HepG2 (cell line): ENCODE data around the gene LY6G5B. TPM values are rescaled to one million over a fixed set of nuclear protein-coding genes. Genes with fewer than 3 reads are reported as not detected.

Source experiments
- BATF2 ChIP-seq: sonication (generic); formaldehyde crosslinking; IDR thresholded peaks from 2 replicates; pipeline ENCODE4 v1.8.0; 2022; ENCODE audit warnings: mild to moderate bottlenecking, missing genetic modification reagents, moderate library complexity
- ETV5 ChIP-seq: IDR thresholded peaks from 2 replicates; pipeline ENCODE4 v1.6.1; 2018; ENCODE audit warnings: missing biosample characterization, missing genetic modification reagents, inconsistent platforms, borderline replicate concordance
- HHEX ChIP-seq: IDR thresholded peaks from 2 replicates; pipeline ENCODE4 v1.6.1; 2016; ENCODE audit warnings: control low read depth
- PBX3 ChIP-seq: sonication (generic); formaldehyde crosslinking; IDR thresholded peaks from 2 replicates; pipeline ENCODE4 v1.8.1; 2023; ENCODE audit warnings: missing genetic modification reagents, inconsistent platforms, borderline replicate concordance
- POLR2A ChIP-seq, 2 experiments: IDR thresholded peaks; 2 replicates each; pipeline ENCODE4 v1.6.1; 2011; ENCODE audit warnings: low read depth in 2 of 2, low read length in 2 of 2, mild to moderate bottlenecking in 1 of 2, moderate library complexity in 1 of 2; ENCODE audit not compliant: insufficient read depth in 1 of 2
- PREB ChIP-seq: sonication (generic); formaldehyde crosslinking; IDR thresholded peaks from 2 replicates; pipeline ENCODE4 v1.4.0; 2020; ENCODE audit warnings: missing genetic modification reagents
- RFXANK ChIP-seq: IDR thresholded peaks from 2 replicates; pipeline ENCODE4 v1.6.1; 2016
- SOX13 ChIP-seq, 3 experiments: fragments of 450-650 bp in 1 of 3; sonication (generic) in 1 of 3; formaldehyde crosslinking in 1 of 3; IDR thresholded peaks in 2 of 3; conservative IDR thresholded peaks in 1 of 3; 2 replicates each; pipeline versions ENCODE4 v1.5.0 to v1.6.1; 2016 to 2020; ENCODE audit warnings: antibody characterized with exemption in 1 of 3, mild to moderate bottlenecking in 1 of 3, missing compliant biosample characterization in 1 of 3, missing genetic modification reagents in 1 of 3, moderate library complexity in 1 of 3
- THYN1 ChIP-seq: sonication (generic); formaldehyde crosslinking; IDR thresholded peaks from 2 replicates; pipeline ENCODE4 v1.8.1; 2023; ENCODE audit warnings: low read depth, mild to moderate bottlenecking, moderate library complexity, missing genetic modification reagents, borderline replicate concordance
- ZFAT ChIP-seq: sonication (generic); formaldehyde crosslinking; conservative IDR thresholded peaks from 2 replicates; pipeline ENCODE4 v1.8.1; 2023; ENCODE audit warnings: missing genetic modification reagents, inconsistent platforms
- ZNF34 ChIP-seq: sonication (generic); formaldehyde crosslinking; IDR thresholded peaks from 2 replicates; pipeline ENCODE4 v1.4.0; 2020; ENCODE audit warnings: mild to moderate bottlenecking, missing genetic modification reagents, borderline replicate concordance
- ZNF550 ChIP-seq: sonication (generic); formaldehyde crosslinking; IDR thresholded peaks from 2 replicates; pipeline ENCODE4 v1.4.0; 2020; ENCODE audit warnings: mild to moderate bottlenecking, missing genetic modification reagents, borderline replicate concordance
- polyA plus RNA-seq, 8 experiments: library from polyadenylated mRNA; depleted of rRNA in 3 of 8; stranded (reverse) in 7 of 8; unstranded in 1 of 8; fragments of >200 nt; fragmentation: Illumina TruSeq in 4 of 8; extraction: Trizol in 4 of 8; gene quantifications; 2 replicates each; pipeline versions ENCODE4 v1.2.1 to v1.2.3, GENCODE V29; 2011 to 2016; ENCODE audit warnings: low read depth in 4 of 8, missing spikeins in 1 of 8, mixed read lengths in 1 of 8; ENCODE audit not compliant: insufficient read depth in 1 of 8
- total RNA-seq, 5 experiments: library from RNA; depleted of rRNA; stranded (reverse); fragments of >200 nt; fragmentation: Illumina TruSeq; extraction: Trizol; gene quantifications; 2 replicates each; pipeline ENCODE4 v1.2.3, GENCODE V29; 2016; ENCODE audit warnings: low read depth in 1 of 5
- TF ChIP-seq, protein P1 (sequence below): sonication (generic); formaldehyde crosslinking; IDR thresholded peaks from 2 replicates; pipeline ENCODE4 v1.5.1; 2020; ENCODE audit warnings: missing genetic modification reagents, mild to moderate bottlenecking, borderline replicate concordance
- TF ChIP-seq, protein P2 (sequence below): sonication (generic); formaldehyde crosslinking; IDR thresholded peaks from 2 replicates; pipeline ENCODE4 v1.4.0; 2020; ENCODE audit warnings: mild to moderate bottlenecking, low read depth, missing genetic modification reagents
- TF ChIP-seq, protein P3 (sequence below): sonication (generic); formaldehyde crosslinking; IDR thresholded peaks from 2 replicates; pipeline ENCODE4 v1.4.0; 2020; ENCODE audit warnings: missing genetic modification reagents, borderline replicate concordance

The LY6G5B gene
- total and polyA plus RNA-seq, 2 of the 13 experiments (the other 11 are each of a cell fraction or from before 2014, with no cell fraction given): 7.8 to 15.7 TPM

DNA sequence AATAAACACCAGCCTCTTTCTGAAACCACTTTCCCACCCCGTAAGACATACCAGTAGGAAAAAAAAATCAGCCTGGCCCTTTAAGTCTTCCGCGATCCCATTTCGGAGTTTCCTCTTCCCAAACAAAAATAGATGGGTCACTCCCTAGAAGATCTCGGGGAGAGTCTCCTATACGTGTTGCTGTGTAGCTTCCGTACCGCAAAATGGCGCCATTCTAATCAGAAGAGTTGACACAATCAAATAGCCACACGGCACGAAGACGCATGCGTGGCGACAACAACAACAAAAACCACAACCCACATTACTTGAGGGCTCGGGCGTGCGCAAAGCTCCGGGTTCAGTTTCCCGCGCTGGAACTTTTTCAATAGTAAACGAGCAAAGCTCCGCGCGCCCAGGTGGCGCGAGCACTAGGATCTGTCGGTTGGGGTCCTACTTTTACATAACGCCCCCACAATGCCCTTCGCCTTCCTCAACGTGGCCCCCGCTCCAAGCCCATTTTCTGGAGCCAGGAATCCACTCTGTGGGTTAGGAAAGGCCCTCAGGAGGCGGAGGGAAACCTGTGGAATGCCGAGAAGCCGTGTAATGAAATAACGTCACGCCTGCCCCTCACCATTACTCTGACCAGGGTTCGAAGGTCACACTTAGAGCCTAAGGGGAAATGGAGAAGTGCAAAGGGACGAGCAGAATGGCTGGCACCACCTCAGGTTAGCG is 4.8 kb upstream of the LY6G5B start, which contains the start of gene GPANK1 (continued):
- peak; percentile 34; the same call in 1 of the 2 replicates for TF ChIP-seq ETV5 (CRISPR knock-in tag)
- TF ChIP-seq, protein P1, sequence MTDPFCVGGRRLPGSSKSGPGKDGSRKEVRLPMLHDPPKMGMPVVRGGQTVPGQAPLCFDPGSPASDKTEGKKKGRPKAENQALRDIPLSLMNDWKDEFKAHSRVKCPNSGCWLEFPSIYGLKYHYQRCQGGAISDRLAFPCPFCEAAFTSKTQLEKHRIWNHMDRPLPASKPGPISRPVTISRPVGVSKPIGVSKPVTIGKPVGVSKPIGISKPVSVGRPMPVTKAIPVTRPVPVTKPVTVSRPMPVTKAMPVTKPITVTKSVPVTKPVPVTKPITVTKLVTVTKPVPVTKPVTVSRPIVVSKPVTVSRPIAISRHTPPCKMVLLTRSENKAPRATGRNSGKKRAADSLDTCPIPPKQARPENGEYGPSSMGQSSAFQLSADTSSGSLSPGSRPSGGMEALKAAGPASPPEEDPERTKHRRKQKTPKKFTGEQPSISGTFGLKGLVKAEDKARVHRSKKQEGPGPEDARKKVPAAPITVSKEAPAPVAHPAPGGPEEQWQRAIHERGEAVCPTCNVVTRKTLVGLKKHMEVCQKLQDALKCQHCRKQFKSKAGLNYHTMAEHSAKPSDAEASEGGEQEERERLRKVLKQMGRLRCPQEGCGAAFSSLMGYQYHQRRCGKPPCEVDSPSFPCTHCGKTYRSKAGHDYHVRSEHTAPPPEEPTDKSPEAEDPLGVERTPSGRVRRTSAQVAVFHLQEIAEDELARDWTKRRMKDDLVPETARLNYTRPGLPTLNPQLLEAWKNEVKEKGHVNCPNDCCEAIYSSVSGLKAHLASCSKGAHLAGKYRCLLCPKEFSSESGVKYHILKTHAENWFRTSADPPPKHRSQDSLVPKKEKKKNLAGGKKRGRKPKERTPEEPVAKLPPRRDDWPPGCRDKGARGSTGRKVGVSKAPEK (CRISPR knock-in tag): no peak
- TF ChIP-seq RFXANK (CRISPR knock-in tag): no peak
- no peak; a peak in 1 of 4 replicates for TF ChIP-seq POLR2A (IDR thresholded peaks at IDR 0.05; ENCODE audit: insufficient read depth in 1 of 2, low read depth in 2 of 2, low read length in 2 of 2)
- TF ChIP-seq SOX13 (IDR thresholded peaks at IDR 0.05): no peak
- peak in 1 of 2 experiments; percentile 14; a peak in 2 of 4 replicates for TF ChIP-seq SOX13 (CRISPR knock-in tag; conservative IDR thresholded peaks at IDR 0.05 in 1 of 2, IDR thresholded peaks at IDR 0.05 in 1 of 2)
- TF ChIP-seq ZNF550 (CRISPR knock-in tag): peak; percentile 98; the same call in 1 of the 2 replicates
- no peak for TF ChIP-seq PBX3 (CRISPR knock-in tag)
- TF ChIP-seq PREB (CRISPR knock-in tag): no peak
- TF ChIP-seq BATF2 (CRISPR knock-in tag): no peak
- TF ChIP-seq ZFAT (CRISPR knock-in tag): no peak
- TF ChIP-seq, protein P2, sequence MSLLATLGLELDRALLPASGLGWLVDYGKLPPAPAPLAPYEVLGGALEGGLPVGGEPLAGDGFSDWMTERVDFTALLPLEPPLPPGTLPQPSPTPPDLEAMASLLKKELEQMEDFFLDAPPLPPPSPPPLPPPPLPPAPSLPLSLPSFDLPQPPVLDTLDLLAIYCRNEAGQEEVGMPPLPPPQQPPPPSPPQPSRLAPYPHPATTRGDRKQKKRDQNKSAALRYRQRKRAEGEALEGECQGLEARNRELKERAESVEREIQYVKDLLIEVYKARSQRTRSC: no peak
- TF ChIP-seq, protein P3, sequence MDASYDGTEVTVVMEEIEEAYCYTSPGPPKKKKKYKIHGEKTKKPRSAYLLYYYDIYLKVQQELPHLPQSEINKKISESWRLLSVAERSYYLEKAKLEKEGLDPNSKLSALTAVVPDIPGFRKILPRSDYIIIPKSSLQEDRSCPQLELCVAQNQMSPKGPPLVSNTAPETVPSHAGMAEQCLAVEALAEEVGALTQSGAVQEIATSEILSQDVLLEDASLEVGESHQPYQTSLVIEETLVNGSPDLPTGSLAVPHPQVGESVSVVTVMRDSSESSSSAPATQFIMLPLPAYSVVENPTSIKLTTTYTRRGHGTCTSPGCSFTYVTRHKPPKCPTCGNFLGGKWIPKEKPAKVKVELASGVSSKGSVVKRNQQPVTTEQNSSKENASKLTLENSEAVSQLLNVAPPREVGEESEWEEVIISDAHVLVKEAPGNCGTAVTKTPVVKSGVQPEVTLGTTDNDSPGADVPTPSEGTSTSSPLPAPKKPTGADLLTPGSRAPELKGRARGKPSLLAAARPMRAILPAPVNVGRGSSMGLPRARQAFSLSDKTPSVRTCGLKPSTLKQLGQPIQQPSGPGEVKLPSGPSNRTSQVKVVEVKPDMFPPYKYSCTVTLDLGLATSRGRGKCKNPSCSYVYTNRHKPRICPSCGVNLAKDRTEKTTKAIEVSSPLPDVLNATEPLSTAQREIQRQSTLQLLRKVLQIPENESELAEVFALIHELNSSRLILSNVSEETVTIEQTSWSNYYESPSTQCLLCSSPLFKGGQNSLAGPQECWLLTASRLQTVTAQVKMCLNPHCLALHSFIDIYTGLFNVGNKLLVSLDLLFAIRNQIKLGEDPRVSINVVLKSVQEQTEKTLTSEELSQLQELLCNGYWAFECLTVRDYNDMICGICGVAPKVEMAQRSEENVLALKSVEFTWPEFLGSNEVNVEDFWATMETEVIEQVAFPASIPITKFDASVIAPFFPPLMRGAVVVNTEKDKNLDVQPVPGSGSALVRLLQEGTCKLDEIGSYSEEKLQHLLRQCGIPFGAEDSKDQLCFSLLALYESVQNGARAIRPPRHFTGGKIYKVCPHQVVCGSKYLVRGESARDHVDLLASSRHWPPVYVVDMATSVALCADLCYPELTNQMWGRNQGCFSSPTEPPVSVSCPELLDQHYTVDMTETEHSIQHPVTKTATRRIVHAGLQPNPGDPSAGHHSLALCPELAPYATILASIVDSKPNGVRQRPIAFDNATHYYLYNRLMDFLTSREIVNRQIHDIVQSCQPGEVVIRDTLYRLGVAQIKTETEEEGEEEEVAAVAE (CRISPR knock-in tag): no peak
- TF ChIP-seq ZNF34 (CRISPR knock-in tag): no peak
- TF ChIP-seq THYN1 (CRISPR knock-in tag): no peak
- peak; percentile 46 for TF ChIP-seq HHEX (CRISPR knock-in tag)
